ENCODE results near the gene CAPN15. TPM values are rescaled to one million over a fixed set of nuclear protein-coding genes. Genes with fewer than 3 reads are reported as not detected.

Gene CAPN15
- polyA plus RNA-seq, 1 donor = 45.6 TPM

GRCh38 chr16:556474-557173 is 29.1 kb downstream of the CAPN15 start:
- peaks cover 14% of the 10 kb centered on the region for H3K9me3 ChIP-seq (ENCODE audit: control insufficient read depth, low read depth, low read length)
- DNase-seq = no peak
- H3K27ac ChIP-seq (ENCODE audit: low read length) = no peak overlapping the region
- peaks cover 15% of the 10 kb centered on the region for H3K36me3 ChIP-seq (ENCODE audit: control insufficient read depth, insufficient read depth, low read length)
- WGBS (ENCODE audit: insufficient coverage, low lambda C conversion rate) = no CpG with 5 or more reads among the region's 32 CpGs
- H3K4me1 ChIP-seq (ENCODE audit: control insufficient read depth, insufficient read depth, low read length) = peaks cover 7% of the 10 kb centered on the region
- H3K27me3 ChIP-seq (ENCODE audit: control insufficient read depth, insufficient read depth, low read length) = peaks cover 31% of the 10 kb centered on the region
- no peak overlapping the region for H3K4me3 ChIP-seq (ENCODE audit: low read length)

- no peak overlapping the region for H3K27ac ChIP-seq (ENCODE audit: low read length)
- H3K4me1 ChIP-seq (ENCODE audit: control insufficient read depth, insufficient read depth, low read length) = peaks cover 7% of the 10 kb centered on the region
- peaks cover 6% of the 10 kb centered on the region for H3K36me3 ChIP-seq (ENCODE audit: control insufficient read depth, insufficient read depth, low read length)
- WGBS (ENCODE audit: insufficient coverage, low lambda C conversion rate) = no CpG with 5 or more reads among the region's 23 CpGs
- peaks cover 42% of the 10 kb centered on the region for H3K27me3 ChIP-seq (ENCODE audit: control insufficient read depth, insufficient read depth, low read length)
- peaks cover 14% of the 10 kb centered on the region for H3K9me3 ChIP-seq (ENCODE audit: control insufficient read depth, low read depth, low read length)
- no peak overlapping the region for H3K4me3 ChIP-seq (ENCODE audit: low read length)
- DNase-seq = no peak
Measured at GRCh38 chr16:557463-558297, 30.2 kb downstream of the CAPN15 start.

GRCh38 chr16:558298-559020 is 30.9 kb downstream of the CAPN15 start:
- Histone ChIP-seq H3K27ac (ENCODE audit: low read length) (no peak overlapping the region), H3K4me1 (ENCODE audit: control insufficient read depth, insufficient read depth, low read length) (peaks cover 7% of the 10 kb centered on the region), H3K27me3 (ENCODE audit: control insufficient read depth, insufficient read depth, low read length) (peaks cover 46% of the 10 kb centered on the region), H3K4me3 (ENCODE audit: low read length) (no peak overlapping the region), H3K9me3 (ENCODE audit: control insufficient read depth, low read depth, low read length) (peaks cover 14% of the 10 kb centered on the region), H3K36me3 (ENCODE audit: control insufficient read depth, insufficient read depth, low read length) (peaks cover 4% of the 10 kb centered on the region)
- no CpG with 5 or more reads among the region's 22 CpGs for WGBS (ENCODE audit: insufficient coverage, low lambda C conversion rate)
- no peak for DNase-seq

GRCh38 chr16:559021-559380 is 31.5 kb downstream of the CAPN15 start:
- Histone ChIP-seq H3K9me3 (ENCODE audit: control insufficient read depth, low read depth, low read length) (peaks cover 14% of the 10 kb centered on the region), H3K27me3 (ENCODE audit: control insufficient read depth, insufficient read depth, low read length) (peaks cover 46% of the 10 kb centered on the region), H3K4me1 (ENCODE audit: control insufficient read depth, insufficient read depth, low read length) (peaks cover 7% of the 10 kb centered on the region), H3K27ac (ENCODE audit: low read length) (no peak overlapping the region), H3K36me3 (ENCODE audit: control insufficient read depth, insufficient read depth, low read length) (peaks cover 1% of the 10 kb centered on the region), H3K4me3 (ENCODE audit: low read length) (no peak overlapping the region)
- WGBS (ENCODE audit: insufficient coverage, low lambda C conversion rate) = no CpG with 5 or more reads among the region's 15 CpGs
- DNase-seq = no peak

GRCh38 chr16:559411-560203 is 32.1 kb downstream of the CAPN15 start:
- WGBS (ENCODE audit: insufficient coverage, low lambda C conversion rate) = no CpG with 5 or more reads among the region's 62 CpGs
- DNase-seq = no peak
- Histone ChIP-seq H3K27ac (ENCODE audit: low read length) (no peak overlapping the region), H3K4me3 (ENCODE audit: low read length) (no peak overlapping the region), H3K36me3 (ENCODE audit: control insufficient read depth, insufficient read depth, low read length) (no peaks in the 10 kb centered on the region), H3K9me3 (ENCODE audit: control insufficient read depth, low read depth, low read length) (peaks cover 14% of the 10 kb centered on the region), H3K4me1 (ENCODE audit: control insufficient read depth, insufficient read depth, low read length) (peaks cover 7% of the 10 kb centered on the region), H3K27me3 (ENCODE audit: control insufficient read depth, insufficient read depth, low read length) (peaks cover 46% of the 10 kb centered on the region)

GRCh38 chr16:560204-560700 is 32.7 kb downstream of the CAPN15 start, which contains the start of gene PRR35:
TSS of gene PRR35 (plus strand) at chr16:560394. CDS start at chr16:563295, 2,901 bp downstream.
- Histone ChIP-seq H3K9me3 (ENCODE audit: control insufficient read depth, low read depth, low read length) (peaks cover 11% of the 10 kb centered on the region), H3K36me3 (ENCODE audit: control insufficient read depth, insufficient read depth, low read length) (no peaks in the 10 kb centered on the region), H3K4me3 (ENCODE audit: low read length) (no peak within 1 kb of the TSS), H3K4me1 (ENCODE audit: control insufficient read depth, insufficient read depth, low read length) (peaks cover 7% of the 10 kb centered on the region), H3K27me3 (ENCODE audit: control insufficient read depth, insufficient read depth, low read length) (peaks cover 46% of the 10 kb centered on the region), H3K27ac (ENCODE audit: low read length) (no peak within 1 kb of the TSS)
- no peak for DNase-seq
- no CpG with 5 or more reads among the region's 84 CpGs for WGBS (ENCODE audit: insufficient coverage, low lambda C conversion rate)

- Histone ChIP-seq H3K9me3 (ENCODE audit: control insufficient read depth, low read depth, low read length) (peaks cover 11% of the 10 kb centered on the region), H3K4me1 (ENCODE audit: control insufficient read depth, insufficient read depth, low read length) (peaks cover 10% of the 10 kb centered on the region), H3K36me3 (ENCODE audit: control insufficient read depth, insufficient read depth, low read length) (no peaks in the 10 kb centered on the region), H3K27me3 (ENCODE audit: control insufficient read depth, insufficient read depth, low read length) (peaks cover 46% of the 10 kb centered on the region), H3K27ac (ENCODE audit: low read length) (no peak overlapping the region), H3K4me3 (ENCODE audit: low read length) (no peak overlapping the region)
- no CpG with 5 or more reads among the region's 54 CpGs for WGBS (ENCODE audit: insufficient coverage, low lambda C conversion rate)
- no peak for DNase-seq
Measured at GRCh38 chr16:560701-561412, 33.3 kb downstream of the CAPN15 start.

- Histone ChIP-seq H3K4me1 (ENCODE audit: control insufficient read depth, insufficient read depth, low read length) (peaks cover 15% of the 10 kb centered on the region), H3K4me3 (ENCODE audit: low read length) (no peak overlapping the region), H3K36me3 (ENCODE audit: control insufficient read depth, insufficient read depth, low read length) (no peaks in the 10 kb centered on the region), H3K9me3 (ENCODE audit: control insufficient read depth, low read depth, low read length) (peaks cover 11% of the 10 kb centered on the region), H3K27ac (ENCODE audit: low read length) (no peak overlapping the region), H3K27me3 (ENCODE audit: control insufficient read depth, insufficient read depth, low read length) (peaks cover 46% of the 10 kb centered on the region)
- WGBS (ENCODE audit: insufficient coverage, low lambda C conversion rate) = no CpG with 5 or more reads among the region's 15 CpGs
- no peak for DNase-seq
Measured at GRCh38 chr16:561413-561794, 33.9 kb downstream of the CAPN15 start.

All from large intestine (tissue), 3 donors.